ENCODE data around the gene FOXL2. TPM values are rescaled to one million over a fixed set of nuclear protein-coding genes. Genes with fewer than 3 reads are reported as not detected.

The FOXL2 gene
- total RNA-seq, 1 experiment from 2014 or later: 2.3 TPM

DNA sequence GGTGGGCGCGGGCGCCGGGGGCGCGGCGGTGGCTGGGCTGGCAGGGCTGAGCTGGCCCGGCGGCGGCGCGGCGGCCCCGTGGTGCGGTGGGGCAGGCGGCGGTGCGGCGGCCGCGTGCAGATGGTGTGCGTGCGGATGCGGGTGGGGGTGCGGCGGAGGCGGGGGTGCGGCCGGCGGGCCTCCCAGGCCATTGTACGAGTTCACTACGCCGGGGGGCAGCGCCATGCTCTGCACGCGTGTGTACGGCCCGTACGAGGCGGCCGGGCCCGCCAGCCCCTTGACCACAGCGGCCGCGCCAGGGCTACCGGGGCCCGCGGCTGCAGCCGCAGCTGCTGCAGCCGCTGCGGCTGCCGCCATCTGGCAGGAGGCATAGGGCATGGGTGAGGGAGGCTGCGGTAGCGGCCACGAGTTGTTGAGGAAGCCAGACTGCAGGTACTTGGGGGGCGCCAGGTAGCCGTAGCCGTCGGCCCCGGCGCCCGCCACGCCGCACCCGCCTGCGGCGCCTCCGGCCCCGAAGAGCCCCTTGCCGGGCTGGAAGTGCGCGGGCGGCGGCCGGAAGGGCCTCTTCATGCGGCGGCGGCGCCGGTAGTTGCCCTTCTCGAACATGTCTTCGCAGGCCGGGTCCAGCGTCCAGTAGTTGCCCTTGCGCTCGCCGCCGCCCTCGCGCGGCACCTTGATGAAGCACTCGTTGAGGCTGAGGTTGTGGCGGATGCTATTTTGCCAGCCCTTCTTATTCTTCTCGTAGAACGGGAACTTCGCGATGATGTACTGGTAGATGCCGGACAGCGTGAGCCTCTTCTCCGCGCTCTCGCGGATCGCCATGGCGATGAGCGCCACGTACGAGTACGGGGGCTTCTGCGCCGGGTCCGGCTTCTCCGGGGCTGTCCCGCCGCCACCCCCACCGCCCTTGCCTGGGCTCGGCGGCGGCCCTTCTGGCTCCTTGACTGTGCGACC lies 951 bp downstream of the FOXL2 start:
- DNase-seq (ENCODE audit: low read depth): peak; percentile 56

DNA sequence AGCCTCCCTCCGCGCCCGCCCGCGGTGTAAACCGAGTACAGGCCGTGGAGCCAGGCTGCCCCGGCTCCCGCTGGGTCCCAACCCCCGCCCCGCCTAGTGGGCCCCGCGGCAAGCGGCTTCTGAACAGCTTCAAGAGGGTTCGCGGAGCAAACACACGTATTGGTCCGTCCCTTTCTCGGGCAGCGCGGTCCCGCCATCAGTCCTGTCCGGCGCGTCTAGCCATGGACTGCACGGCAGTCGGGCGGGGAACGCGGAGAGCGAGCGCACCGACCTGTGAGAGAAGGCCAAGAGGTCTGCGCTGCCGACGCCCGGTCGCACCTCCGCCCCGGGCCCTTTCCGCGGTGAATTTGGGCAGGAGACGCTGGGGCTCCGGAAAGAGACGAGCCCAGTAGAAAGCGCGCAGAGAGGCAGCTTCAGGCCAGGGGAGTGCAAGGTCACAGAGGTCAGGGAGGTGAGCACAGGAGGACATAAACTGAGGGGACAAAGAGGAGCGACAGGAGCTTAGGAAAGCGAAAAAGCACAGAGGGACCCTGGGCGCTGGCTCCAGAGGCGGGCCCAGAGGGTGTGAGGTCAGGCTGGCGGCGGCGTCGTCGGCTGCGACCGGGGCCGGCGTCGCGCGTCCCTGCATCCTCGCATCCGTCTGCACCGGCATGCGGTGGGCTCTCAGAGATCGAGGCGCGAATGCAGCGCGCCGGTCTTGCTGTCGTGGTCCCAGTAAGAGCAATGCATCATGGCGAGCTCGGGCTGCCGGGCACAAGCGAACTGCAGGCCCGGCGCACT lies 1.8 kb downstream of the FOXL2 start:
- DNase-seq (ENCODE audit: low read depth): peak; percentile 30

DNA sequence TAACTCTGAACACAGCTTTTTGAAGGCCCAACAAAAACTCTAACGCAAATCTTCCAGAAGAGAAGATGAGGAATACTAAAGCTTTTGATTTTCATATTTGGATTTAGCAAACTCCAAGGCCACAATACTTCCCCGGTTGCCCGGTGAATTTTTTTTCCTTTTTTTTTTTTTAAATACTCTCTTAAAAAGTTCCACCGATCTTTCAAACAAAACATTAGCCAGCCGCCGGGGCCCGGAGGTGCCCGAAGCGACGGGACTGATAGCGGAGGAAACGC lies 2.3 kb downstream of the FOXL2 start:
- DNase-seq (ENCODE audit: low read depth): no peak

DNA sequence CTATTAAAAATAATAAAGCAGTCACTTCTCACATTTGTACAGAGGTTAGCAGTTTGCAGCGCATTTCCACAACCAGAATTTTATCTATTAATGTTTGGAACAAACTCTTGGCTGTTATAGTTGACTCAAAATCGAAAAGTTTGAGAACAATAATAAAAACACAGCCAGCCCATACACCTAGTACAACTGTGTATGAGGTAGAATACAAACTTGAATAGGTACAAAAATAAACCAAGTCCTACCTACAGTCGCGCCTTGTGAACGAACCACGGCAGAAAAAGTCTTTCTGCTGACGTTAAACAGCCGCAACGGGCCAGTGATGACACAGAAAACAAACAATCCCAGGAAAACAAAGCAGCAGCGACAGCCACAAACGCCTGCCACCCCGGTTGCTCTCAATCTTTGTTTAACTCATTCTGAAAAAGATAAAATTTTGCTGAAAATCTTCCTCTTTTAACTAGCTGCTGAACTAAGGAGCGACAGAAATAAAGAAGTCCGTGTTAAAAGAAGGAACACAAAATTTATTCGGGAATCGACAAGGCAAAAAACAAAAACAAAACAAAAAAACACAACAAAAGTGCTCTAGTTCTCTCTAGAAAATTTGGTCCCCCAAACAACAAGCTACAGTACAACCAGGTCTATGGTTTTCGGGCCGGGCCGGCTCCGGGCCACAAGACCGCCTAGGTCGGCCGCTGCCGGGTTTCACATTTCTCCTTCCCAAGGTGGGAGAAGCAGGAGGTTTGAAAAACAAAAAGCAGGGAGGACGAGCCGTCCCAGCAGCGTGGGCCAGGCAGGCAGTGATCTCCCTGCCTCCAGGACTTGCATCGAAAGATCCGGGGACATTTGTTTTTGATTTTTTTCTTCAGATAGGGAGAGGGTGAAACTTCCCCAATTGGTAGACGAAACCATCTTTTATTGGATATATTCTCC lies 2.9 kb downstream of the FOXL2 start:
- no peak for DNase-seq (ENCODE audit: low read depth)

DNA sequence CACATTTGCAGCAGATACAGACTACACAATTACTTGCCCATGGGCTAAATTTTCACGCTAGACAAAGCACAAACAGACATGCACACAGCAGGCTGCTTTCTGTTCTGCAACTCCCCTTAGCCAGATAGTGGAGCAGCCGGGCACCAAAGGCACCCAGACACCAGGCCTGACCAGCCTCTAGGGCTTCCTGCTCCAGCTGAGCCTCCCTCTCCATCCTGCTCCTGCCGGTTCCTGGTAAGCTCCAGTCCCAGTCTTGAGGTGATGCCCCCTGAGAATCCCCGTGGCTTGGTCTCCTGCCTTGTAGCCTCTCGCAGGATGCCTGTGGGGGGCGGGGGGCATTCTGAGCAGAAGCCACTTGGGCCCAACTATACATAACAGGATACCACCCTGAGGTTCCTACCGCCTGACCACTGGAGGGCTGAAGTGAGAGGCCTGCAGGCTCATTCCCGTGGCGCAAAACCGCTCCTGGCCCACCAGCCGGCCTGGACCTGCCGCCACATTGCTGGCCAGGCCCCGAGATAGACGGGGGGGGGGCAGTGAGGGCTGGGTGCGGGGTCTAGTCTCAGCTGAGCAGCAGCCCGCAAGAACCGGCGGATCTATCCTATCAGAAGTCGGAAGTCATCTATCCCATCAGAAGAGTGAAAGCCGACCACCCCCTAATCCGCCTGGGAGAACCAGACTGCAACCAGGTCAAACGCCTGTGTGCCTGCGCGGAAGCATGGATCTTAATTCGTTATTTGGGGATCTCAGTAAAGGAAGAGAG lies 3.9 kb downstream of the FOXL2 start:
- no peak for DNase-seq (ENCODE audit: low read depth)

DNA sequence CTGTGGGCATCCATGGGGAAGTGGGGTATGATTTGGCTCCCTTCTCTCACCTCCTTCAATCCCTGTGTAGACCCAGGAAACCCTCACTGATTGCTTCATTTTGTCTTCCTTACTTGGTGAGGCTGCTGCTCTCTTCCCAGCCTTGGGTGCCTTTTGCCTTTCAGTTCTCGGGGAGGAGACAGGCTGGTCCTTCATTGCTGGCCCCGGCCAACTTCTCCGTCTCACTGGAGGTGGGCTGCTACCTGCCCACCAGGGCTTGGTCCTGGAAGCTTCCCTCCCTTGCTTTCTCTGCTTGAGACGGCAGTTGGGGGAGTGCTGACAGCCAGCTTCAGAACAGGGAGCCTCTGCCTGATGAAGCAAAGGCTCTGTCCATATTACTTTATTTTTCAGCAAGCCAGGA lies 4.7 kb downstream of the FOXL2 start:
- DNase-seq (ENCODE audit: low read depth): no peak

DNA sequence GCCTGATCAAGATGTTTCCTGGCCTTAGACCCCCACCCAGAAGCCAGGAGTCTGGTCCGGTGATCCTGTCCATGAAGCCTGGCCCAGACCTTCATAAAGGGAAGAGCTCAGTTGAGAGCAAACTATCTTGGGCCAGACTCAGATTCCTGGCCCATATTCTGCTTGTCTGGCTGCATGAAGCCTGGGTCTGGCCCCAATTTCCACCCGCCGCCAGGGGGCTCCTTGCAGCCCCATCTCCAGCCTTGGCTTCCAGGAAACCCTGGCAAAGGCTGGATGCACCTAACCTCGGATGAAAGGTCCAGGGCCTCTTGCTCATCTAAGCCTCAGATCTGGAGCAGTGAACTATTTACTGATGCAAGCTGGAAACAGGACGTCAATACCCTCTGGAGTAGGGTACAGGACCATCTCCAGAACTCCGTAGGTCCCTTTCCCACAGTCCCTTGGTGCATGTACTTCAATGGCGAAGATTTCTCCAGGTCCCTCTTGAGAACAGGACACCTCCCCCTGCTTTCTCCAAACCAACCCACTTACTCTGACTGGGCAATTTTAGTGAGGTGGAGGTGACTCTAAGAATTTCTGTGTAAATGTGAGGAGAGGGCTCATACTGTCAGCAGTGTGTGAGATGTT lies 5.6 kb downstream of the FOXL2 start:
- peak; percentile 61 for DNase-seq (ENCODE audit: low read depth)

DNA sequence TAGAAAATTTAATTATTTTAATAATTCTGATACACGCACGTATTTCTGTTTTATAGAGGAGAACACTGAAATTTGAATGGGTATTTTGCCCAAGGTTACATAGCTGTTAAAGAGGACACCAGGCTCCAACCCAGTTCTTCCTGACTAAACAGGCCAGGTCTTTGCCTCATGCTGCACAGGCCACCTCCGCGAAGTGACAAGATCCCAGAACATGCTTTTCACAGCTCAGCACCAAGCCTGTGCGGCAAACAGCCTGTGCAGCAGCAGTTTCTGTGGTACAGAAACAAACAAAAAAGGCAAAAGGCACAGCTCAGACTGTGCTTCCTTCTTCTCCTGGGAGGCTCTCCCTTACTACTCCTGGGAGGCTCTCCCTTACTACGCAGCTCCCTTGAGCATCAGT lies 6.5 kb downstream of the FOXL2 start:
- DNase-seq (ENCODE audit: low read depth): no peak

DNA sequence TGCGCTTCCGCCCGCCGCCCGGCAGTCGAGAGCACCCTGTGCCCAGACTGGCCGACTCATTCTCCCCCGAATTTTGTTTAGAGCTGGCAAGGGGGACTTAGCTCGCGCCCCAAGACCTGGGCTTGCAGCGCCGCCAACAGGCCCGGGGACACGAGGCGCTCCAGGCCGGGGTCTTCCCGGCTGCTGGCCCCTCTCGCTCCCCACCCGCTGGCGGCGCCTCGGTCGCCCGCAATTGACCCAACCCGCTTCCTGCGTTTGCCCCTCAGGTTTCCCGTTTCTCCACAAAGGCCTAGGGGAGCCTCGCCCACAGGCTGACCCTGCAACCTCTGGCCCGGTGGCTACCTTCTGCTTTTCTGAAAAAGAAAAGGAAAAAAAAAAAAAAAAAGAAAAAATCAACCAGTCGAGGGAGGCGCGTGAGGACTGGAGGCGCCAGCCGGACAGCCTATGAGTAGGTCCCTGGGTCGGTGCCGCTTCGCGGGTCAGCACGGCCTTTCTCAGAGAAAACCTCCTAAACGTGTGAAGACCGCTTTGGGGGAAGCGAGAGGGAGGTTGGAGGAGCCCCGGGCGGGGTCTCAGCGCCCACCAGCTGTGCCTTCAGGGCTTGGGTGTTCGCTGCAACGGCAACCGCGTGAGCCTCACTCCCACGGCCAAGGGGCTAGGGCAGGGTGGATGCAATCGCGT lies 7.2 kb downstream of the FOXL2 start:
- no peak for DNase-seq (ENCODE audit: low read depth)

DNA sequence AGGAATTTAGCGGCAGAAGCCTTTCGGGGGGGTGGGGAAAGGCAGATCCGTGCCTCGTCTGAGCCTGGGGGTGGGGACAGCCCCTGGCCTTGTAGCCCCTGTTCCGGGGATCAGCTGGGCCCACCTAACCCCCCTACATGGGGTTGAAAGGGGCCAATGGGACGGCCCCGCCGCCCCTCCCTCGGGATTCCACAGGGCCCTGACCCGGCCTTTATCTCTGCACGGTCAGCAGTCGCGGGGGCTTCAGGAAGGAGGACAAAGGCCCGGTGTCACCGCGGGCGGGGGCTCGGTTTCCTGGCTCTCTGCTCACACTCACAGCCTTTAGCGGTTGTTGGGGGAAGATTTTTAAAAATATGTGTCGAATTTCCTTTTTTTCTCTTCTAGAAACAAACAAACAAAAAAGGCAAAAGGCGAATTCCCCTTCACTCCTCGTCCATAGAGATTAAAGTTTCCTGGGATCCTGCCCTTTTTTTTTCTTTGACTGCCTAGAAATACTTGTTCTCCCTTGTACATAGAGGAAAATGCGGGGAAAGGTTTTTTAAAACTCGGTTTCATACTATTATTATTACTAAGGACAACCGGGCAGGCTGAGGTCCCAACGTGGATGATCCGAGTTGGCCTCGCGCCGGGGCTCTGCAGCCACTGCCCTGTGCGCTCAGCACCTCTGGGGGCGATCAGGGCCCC lies 7.9 kb downstream of the FOXL2 start:
- DNase-seq (ENCODE audit: low read depth): no peak

DNA sequence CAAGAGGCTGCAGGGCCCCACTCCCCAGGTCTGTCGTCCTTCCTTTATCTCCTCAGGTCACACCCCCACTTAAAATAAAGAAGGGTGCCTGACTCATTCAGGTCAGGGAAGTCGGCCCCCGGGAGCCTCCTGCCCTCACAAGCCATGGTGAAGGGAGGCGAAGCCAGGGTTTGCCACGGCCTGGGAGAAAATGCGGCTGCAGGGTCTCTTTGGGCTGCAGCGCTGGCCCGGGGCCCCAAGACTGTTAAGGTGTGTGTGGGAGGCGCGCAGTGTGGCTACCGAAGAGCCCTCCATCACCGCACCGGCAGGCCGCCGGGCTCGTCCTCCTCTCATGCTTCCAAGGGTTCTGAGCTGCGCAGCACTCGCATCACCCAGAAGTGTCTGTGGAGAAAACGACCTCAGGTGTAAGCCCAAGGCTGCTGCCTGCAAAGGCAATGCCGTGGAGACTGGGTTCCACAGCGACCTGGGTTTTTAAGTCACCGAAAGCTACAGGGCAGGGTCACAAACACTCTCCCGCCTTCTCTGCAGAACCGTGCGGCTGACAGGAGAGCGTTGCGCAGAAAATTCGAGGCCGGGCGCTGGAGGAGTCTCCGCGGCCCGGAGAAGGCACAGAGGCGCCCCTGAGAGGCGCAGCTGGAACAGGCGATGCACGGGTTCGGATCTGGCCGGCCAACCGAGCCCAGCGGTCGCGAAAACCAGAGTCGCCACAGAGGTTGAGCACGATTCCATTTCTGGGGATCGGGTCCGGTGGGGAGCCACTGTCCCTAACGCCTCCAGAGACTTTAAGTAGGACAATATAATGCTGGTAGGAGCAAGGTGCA lies 8.7 kb downstream of the FOXL2 start:
- no peak for DNase-seq (ENCODE audit: low read depth)

DNA sequence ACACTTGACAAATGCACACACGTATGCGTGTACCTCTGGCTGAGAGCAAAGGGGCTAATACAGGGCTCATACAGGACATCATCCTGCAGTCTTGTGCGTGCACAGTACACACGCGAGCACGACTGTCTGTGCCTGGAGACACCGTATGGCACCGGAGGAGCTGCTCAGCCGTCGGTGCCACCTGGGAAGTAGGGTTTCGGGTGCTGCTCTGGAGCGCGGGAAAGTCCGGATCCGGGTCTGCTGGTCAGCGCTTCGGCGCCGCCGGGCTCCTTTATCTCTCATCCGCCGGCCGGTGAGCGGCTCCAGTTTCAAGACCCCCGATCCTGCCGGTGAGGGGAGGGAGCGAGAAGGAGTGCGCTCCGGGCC lies 9.3 kb downstream of the FOXL2 start:
- no peak for DNase-seq (ENCODE audit: low read depth)

DNA sequence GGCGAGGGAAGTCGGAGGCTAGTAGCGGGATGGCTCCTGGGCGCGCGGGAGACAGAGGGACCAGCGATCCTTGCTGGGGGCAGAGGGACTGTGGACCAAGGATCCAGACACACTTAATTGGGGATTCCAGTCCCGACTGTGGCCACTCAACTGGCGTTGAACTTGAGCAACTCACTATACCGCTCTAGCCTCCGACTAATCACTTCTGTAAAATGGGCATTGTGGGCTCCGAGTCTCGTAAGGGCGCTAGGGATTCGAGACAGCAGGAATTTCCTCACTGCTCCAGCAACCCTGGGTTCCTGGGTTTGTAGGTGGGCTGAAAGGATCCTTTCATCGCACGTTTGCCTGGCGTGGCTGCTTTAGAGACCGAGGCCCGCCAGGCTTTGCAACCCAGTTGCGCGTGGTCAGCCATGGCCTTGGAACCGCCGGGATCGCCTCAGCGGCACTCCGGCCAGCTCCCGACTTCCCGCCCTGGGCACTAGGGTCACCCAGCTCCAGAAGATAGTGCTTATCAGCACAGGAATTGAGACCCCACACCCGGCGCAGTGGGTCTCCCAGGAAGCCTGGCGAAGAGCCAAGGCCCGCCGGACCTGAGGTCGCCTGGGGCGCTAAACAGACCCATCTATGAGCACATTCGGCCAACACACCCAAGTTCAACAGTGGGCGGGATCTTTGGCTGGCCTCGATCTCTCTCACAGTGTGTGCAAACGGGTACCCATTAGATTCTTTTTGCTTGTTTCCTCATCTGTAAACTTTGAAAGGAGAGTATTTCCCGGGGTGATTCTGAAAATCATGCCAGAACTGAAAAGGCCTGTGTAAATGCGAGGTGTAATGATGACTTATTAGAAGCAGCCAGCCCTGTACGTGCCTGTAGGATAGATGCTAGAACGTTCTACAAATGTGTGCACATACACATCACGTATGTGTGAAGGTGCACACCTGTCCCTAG lies 9.9 kb downstream of the FOXL2 start:
- no peak for DNase-seq (ENCODE audit: low read depth)

DNA sequence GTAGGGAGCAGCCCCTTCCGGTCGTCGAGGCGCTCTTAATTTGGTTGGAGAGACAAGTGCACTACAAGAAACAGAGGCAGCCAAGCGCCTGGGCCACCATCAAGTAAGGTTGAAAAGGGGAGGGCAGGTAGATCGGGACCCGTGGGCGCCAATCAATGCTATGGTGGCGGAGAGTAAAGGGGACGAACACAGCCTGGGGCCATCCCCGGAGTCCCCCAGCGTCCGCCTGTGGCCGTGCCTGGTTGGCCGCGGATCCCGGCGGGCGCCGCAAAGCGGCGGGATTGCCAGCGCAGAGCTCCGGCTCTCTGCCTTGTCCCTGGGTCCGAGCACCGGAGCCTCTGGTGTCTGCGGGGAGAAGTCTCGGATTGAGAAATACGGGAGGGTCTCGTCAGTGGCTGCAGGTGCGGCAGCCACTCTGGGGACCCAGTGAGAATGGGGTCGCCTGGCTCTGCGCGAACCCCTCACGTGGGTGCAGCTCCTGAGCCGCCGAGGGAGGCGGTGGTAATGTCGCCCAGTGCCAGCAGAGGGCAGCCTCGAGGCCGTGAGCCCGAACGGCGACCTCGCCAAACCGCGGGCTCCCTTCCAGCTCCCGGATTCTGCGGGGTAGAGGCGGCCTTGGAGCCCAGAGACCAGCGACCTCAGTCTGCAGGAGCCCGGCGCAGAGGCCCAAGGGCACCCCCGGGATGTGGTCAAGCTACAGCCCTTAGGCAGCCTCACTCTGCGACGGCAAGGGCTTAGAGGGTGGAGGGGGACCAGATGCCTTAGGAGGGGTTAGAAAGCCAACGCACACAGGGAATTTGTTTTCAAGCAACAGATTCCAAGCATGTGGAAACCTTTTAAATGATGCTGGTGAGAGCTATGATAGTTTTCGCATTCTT lies 10.8 kb downstream of the FOXL2 start:
- peak; percentile 75 for DNase-seq (ENCODE audit: low read depth)

DNA sequence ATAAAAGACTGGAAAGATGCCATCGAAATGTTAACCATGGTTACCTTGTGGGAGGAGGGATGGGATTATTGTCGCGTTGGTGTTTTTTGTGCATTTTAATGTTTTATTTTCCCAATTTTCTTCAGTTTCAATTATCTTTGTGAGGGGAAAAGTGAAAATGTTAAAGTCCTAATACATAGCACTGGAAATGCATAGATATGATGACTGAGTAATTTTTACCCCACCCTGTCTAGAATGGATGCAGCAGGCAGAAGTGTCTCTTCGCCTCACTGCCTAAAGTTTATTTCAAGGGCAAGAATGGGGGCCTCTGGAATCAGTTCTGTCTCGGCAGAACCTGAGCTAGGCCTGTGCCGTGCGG lies 11.5 kb downstream of the FOXL2 start:
- DNase-seq (ENCODE audit: low read depth): no peak

DNA sequence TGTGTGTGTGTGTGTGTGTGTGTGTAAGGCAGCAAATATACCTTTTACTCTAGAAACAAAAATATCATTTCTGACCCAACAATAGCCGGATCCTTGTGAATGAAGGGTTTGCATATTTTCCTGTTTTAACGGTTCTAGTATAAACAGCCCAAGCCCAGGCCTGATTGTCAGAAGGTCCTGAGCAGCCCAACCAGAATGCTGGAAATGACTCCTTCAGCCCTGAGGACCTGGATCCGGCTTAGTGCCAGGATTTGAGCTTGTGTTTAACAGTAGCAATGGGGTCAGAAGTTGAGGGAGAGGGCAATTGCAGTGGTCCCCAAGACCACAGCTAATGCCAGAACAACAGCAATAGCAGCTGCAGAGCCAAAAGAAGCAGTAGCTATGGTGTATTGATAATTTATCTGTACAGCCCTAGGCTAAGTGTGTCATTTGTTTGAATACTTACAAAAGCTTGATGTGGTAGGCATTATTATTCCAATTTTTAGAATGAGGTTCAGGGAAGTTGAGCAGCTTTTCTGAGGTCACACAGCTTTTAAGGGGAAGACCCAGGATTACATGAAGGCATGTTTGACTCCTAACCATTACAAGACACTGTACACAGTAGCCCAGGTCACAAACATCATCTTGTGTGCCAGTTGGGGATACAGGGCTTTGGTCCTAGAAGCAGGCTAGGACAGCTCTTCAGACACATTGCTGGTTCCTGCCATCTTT lies 12.8 kb downstream of the FOXL2 start:
- peak; percentile 41 for DNase-seq (ENCODE audit: low read depth)
